ENCODE data around the gene MATR3.

DNA sequence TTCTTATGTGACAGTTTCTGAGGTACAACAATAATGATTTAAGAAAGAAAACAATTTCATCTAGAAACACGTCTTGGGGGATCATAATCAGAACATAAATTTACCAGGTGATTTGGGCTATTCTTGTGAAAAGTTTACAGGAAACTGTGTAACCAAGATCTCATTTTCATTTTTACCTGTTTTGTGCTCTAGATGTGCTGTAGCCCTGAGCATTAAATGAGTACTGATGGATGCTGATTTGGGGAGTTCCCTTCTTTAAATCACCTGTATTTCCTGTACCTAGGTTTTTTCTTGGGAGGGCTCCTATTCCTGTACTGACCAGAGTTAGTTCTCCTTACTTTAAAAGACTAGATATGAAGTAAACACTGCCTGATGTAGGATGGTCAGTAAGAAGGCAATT, 12.7 kb downstream of the MATR3 start:
- TF ChIP-seq, protein P1, sequence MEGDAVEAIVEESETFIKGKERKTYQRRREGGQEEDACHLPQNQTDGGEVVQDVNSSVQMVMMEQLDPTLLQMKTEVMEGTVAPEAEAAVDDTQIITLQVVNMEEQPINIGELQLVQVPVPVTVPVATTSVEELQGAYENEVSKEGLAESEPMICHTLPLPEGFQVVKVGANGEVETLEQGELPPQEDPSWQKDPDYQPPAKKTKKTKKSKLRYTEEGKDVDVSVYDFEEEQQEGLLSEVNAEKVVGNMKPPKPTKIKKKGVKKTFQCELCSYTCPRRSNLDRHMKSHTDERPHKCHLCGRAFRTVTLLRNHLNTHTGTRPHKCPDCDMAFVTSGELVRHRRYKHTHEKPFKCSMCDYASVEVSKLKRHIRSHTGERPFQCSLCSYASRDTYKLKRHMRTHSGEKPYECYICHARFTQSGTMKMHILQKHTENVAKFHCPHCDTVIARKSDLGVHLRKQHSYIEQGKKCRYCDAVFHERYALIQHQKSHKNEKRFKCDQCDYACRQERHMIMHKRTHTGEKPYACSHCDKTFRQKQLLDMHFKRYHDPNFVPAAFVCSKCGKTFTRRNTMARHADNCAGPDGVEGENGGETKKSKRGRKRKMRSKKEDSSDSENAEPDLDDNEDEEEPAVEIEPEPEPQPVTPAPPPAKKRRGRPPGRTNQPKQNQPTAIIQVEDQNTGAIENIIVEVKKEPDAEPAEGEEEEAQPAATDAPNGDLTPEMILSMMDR (IDR thresholded peaks at IDR 0.05; ENCODE audit: insufficient read depth, low read length, poor library complexity, severe bottlenecking) = no peak
- TF ChIP-seq EZH2phosphoT487 (conservative IDR thresholded peaks at IDR 0.05; ENCODE audit: low read length) = no peak
